ENCODE results near the gene SURF2.
"Not testable (repeated sequence)": the region's sequence is repeated elsewhere in the genome, so short reads cannot be mapped to it uniquely, and the experiment has no call there.

SURF2 gene

DNA sequence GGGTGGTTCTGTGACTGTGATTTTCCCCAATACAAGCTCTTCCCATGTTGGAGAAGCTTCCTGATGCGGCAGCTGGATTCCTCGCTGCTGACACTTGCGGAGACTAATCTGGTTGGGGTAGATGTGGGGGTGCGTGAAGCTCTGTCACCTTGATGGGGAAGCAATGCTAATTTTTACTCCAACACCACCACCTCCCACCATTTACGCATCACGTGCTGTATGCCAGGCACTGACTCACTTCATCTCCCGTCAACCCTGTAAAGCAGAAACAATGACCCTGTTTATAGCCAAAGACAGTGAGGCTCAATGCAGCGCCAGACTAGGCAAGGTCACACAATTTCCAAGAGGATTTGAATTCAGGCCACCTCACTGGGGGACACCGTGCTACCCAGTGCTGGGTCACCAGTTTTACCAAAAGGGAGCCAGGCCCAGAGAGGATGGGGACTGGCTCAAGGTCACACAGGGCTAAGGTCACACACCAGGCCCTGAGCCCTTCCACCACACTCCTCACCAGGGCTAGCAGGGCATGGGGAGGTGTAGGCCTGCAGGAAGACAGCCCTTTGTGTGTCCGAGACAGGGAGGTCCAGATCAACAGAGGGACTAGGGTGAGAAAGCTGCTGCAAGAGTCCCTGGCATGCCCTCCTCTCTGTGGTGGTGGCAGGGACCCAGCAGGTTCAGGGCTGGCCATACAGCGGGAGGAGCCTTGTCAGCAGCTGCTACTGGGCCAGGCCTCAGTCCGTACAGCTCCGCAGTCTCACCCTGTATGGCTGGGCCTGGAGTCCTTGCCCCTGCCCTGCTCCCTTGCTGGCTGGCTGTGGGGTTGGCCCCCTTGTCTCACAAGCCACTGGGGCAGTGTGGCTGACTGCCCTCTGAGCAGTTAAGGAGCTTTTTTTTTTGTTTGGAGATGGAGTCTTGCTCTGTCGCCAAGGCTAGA is 23.1 kb downstream of the SURF2 start:
- no peak for DNase-seq

DNA sequence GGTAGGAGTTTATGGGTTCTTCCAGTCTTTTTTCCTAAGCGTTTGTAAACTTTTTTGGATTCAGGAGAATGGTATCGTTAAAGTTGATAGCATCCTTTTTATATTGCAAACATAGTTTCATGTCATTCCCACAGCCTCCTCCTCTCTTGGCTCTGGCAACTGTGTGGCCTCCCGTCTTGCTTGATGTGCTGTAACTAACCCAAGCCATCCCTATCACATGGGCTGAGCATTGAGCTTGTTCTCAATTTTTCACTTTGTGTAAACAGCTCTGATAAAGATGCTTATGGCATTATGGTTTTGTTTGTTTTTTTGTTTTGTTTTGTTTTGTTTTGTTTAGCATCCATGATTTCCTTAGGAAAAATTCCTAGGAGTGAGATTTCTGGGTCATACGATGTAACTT is 24.4 kb downstream of the SURF2 start:
- no peak for DNase-seq

- DNase-seq, result no peak
Observed at GRCh38 chr9:133382507-133383141, 26.3 kb downstream of the SURF2 start.

DNA sequence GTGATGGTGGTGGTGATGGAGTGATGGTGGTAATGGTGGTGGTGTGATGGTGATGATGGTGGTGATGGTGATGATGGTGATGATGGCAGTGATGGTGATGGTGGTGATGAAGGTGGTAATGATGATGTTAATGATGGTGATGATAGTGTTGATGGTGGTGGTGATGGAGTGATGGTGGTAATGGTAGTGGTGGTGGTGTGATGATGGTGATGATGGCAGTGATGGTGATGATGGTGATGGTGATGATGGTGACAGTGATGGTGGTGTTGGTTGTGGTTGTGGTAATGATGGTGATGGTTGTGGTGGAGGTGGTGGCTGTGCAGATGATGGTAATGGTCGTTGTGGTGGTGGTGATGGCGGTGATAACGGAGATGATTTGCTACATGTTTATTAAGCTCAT is 27.1 kb downstream of the SURF2 start:
- DNase-seq, result no peak

DNA sequence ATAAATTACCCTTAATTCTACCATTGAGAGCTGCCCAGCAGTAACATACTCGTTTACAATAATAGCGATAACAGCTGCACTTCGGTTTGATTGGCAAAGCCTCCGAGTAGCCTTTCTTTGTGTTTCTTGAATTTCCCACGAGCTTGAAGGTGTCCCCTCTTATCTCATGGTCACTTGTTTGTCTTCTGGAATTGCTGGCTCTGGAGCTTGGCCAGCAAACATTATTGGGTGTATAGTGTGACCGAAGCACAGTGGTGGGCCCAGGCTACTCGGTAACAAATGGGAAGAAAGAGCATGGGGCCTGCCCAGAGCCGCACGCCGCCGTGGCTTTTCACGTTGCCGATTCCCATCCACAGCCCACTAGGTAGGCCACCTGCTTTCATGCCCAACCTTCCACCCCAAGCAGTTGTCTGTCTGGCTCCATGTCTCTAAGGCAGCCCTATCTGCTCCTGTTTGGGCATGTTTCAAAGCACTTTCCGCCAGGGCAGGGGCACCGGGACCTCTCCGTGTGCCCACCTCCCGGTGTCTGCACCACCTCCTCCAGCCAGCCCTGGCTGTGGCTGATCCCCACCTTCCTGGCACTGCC is 28.5 kb downstream of the SURF2 start:
- DNase-seq, result no peak

DNA sequence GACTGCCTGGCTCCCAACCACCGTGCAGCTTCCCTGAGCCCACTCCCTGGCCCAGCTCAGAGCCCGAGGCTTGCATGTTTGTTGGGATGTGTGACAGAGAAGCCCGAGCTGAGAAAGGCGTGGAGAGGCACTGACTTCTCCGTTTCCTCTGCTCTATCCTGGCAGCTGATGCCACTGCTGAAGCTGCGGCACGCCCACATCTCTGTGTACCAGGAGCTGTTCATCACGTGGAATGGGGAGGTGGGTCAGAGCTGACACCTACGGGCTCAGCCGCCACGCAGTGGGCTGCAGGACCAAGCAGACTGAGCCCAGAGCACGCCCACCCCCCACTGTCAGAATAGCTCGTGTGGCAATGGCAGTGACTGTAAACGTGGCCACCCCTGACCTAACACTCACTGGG is 29.1 kb downstream of the SURF2 start:
- DNase-seq, result no peak

GRCh38 chr9:133386338-133386737 is 30.0 kb downstream of the SURF2 start:
- no peak for DNase-seq

DNA sequence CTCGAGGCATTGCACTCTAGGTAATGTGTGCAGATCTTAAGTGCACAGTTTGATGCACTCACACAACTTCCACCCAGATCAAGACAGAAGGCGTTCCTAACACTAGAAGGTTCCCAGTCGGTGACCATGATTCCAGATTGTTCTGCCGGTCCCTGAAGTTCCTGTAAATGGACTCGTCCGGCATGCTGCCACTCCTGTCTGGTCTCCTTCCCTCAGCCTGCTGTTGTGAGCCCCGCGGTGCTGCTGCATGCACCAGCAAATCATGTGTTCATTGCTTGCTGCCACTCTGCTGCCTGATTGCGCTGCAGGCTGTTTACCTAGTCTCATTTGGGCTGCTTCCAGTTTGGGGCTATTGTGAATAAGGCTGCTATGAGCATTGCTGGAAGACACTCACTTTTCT is 31.3 kb downstream of the SURF2 start:
- no peak for DNase-seq

GRCh38 chr9:133389025-133389557 is 32.7 kb downstream of the SURF2 start:
- DNase-seq, result no peak

DNA sequence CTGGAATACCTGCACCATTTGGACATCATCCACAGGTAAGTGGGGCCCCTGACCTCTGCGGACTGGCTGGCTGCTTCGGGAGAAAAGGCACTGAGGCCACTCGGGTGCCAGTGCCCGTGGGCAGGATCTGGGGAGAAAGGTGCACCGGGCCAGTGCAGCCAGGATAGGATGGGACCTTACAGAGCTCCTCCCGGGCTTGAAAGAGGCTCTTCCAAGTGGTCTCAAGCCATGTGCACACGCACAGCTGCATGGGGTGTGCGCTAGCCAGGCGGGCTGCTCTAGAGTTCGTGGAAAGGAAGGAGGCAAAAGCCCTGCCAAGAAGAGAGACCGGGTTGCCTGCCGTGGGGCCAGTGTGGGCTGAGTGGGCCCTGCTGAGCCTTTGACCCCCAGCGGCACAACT is 33.2 kb downstream of the SURF2 start:
- DNase-seq, result no peak

GRCh38 chr9:133390713-133391112 is 34.4 kb downstream of the SURF2 start:
- no peak for DNase-seq

DNA sequence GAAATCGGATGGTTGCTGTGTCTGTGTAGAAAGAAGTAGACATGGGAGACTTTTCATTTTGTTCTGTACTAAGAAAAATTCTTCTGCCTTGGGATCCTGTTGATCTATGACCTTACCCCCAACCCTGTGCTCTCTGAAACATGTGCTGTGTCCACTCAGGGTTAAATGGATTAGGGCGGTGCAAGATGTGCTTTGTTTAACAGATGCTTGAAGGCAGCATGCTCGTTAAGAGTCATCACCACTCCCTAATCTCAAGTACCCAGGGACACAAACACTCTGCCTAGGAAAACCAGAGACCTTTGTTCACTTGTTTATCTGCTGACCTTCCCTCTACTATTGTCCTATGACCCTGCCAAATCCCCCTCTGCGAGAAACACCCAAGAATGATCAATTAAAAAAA is 35.1 kb downstream of the SURF2 start:
- DNase-seq, result not testable (repeated sequence)

- not testable (repeated sequence) for DNase-seq
Observed at GRCh38 chr9:133392308-133392707, 36.0 kb downstream of the SURF2 start.

DNA sequence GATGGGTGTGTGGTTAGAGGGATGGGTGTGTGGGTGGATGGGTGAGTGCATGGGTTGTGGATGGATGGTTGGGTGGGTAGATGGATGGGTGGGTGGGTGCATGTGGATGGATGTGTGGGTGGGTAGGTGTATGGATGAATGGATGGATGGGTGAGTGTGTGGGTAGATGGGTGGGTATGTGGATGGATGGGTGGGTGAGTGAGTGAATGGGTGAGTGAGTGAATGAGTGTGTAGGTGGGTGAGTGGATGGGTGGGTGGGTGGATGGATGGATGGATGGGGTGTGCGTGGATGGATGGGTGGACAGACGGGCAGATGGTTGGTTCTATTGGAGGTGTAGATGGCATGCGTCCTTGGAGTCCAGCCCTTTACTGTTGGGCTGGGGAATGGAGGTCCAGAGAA is 37.0 kb downstream of the SURF2 start:
- DNase-seq, result no peak

- DNase-seq, result no peak
Observed at GRCh38 chr9:133394687-133395271, 38.4 kb downstream of the SURF2 start.

- no peak for DNase-seq
Observed at GRCh38 chr9:133396952-133397351, 40.6 kb downstream of the SURF2 start.

GRCh38 chr9:133397370-133397769 is 41.0 kb downstream of the SURF2 start:
- no peak for DNase-seq

DNA sequence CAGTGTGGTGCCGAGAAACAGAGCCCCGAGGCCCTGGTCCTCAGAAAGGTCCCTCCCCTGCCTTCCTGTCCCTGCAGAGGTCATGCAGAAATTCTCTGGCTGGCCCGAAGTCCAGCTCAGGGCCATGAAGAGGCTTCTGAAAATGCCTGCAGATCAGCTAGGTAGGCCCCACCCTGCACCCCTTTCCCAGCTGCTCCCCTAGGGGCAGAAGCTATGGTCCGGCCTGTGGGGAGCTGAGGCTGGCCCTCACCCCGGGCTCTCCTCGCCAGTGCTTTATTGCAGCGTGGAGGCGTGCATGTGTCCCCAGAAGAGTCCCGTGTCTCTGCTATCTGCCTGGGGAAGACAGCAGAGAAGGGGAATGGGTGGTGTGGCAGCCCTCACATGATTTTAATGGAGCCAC is 41.5 kb downstream of the SURF2 start:
- no peak for DNase-seq

DNA sequence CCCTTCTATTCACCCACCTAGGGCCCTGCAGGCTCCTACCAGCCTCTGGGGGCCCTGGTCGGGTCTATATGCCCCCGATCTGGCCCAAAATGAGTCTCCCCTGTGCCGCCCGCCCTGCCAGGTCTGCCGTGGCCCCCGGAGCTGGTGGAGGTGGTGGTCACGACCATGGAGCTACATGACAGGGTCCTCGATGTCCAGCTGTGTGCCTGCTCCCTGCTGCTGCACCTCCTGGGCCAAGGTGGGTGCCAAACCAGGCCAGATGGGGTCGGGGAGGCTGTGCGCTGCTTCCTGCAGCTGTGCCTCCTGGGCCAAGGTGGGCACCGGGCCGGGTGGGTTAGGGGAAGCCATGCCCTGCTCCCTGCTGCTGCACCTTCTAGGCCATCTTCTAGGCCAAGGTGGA is 43.9 kb downstream of the SURF2 start:
- DNase-seq, result no peak

GRCh38 chr9:133401588-133401987 is 45.2 kb downstream of the SURF2 start:
- no peak for DNase-seq

DNA sequence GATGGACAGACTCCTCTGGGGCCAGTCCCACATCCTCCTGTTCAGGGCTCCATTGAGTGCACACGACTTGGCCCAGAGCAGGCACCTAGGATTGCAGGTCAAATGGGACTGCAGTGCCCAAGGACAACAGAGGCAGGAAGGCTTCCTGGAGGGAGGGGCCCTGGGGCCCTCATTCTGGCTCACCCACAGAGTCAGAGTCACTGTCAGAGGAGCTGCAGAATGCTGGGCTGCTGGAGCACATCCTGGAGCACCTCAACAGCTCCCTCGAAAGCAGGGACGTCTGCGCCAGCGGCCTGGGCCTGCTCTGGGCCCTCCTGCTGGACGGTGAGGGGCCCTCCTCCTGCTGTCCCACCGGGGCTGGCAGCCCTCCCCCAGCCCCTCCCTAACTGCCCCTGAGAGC is 46.3 kb downstream of the SURF2 start:
- no peak for DNase-seq

DNA sequence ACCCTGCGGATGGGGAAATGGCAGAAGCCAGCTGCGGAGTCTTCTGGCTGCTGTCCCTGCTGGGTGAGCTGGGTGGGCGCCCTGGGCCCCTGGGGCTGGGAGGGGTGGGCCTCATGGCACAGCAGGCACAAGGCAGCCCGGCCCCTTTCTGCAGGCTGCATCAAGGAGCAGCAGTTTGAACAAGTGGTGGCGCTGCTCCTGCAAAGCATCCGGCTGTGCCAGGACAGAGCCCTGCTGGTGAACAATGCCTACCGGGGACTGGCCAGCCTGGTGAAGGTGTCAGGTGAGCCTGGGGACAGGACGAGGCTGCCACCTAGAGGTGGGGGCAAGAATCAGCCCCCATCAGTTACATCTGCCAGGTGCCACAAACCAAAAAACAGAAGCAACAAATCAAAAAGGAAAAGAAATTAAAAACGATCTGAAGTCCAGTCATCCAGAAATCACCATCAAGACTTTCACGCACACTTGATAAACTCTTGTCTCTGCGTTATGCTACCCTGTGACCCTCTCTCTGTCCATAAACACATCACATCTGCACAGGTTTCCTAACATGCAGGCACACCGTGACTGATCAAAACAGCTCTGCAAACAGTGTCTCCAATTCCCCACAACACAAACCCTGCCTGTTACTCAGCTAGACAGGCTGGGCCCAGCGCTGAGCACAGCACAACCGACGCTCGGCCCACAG is 47.6 kb downstream of the SURF2 start:
- no peak for DNase-seq
